ENCODE measurements around the gene CDCA4.

CDCA4 gene

DNA sequence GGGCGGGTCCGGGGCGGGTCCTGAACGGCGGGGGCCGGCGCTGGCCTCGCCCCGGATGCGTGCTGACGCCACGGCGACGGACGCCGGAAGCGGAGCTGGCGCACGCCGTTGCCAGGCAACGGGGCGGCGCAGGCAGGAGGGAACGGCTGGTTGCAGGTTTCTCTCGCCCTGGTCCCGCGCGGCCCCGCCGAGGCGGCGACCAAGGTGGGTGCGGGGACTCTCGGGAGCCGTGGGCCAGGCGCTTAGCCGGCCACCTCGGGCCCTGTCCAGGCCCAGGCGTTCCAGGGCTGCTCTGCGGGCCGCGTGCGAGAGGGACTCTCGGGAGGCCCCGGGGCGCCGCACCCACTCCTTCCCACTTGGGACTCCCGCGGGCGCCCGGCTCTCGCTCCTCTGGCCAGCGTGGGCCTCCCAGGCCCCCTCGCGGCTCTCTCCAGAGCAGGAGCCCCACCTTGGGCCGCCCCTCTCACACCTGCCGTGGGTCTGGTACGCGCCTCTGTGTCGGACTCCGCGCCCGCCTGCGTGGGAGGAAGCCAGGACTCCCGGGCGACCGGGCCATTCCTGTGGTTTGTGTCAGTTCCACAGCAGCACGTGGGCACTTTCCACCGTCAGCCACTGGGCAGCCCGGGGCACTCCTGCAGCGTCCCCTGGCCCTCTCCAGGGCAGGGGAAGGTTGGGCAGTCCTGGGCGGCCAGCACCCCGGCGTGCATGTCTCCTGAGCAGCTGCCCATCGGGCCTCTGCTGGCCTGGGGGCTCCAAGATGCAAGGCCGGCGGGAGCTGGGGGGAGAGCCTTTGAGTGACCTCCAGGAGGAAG is 35.0 kb downstream of the CDCA4 start, which contains the start of gene CLBA1:
CLBA1 (plus strand) TSS at position 114 of the 812 bp plus-strand sequence; CDS start at position 758, 644 bp downstream.
- H3K27me3 ChIP-seq (ENCODE audit: control insufficient read depth, insufficient read depth, low read length) = no peaks in the 10 kb centered on the region
- H3K4me1 ChIP-seq (ENCODE audit: control insufficient read depth, insufficient read depth, low read length) = peaks cover 5% of the 10 kb centered on the region
- H3K27ac ChIP-seq (ENCODE audit: low read depth, low read length) = peak within 1 kb of the TSS; percentile 44
- no peak within 1 kb of the TSS for H3K9ac ChIP-seq (ENCODE audit: low read length)
- H3K4me3 ChIP-seq (ENCODE audit: low read length) = peak within 1 kb of the TSS; percentile 79
- H3K36me3 ChIP-seq (ENCODE audit: control insufficient read depth, insufficient read depth, low read length) = no peaks in the 10 kb centered on the region

DNA sequence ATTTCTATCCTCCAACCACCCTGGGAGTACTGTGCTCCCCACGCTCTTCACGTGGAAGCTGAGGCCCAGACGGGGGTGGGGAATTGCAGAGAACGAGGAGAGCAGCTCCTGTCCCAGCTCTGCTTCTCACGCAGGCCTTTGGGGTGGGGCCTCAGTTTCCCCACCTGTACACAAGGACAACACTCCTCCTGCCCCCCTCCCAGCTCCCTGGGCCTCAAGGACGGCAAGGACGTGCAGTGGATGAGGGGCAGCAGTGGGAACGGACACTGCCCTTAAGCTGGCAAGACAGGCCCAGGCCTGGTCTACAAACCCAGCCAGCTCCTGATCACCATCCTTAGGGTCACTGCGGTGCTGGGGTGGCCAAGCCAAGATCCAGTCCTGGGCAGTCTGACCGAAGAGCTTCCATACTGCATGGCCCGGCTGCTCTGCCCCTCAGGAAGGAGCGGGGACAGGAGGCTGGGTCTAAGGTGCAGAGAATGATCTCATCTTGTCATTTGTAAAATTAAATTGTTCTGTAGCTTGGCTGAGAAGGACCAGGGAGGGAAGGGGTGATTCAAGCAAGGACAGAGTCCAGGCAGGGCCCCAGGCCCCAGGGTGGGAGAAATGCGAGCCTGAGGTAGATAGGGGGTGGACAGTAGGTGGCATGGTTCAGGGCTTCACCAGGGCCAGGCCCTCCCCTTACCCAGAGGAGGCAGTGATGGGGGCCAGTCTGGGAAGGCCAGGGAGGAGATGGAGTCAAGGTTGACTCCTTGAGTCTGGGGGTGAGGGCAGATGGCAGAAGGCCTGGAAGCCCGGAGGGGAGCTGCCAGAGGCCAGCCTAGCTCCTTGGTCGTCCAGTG is 36.6 kb downstream of the CDCA4 start:
- Histone ChIP-seq H3K9ac (ENCODE audit: low read length) (no peak overlapping the region), H3K27me3 (ENCODE audit: control insufficient read depth, insufficient read depth, low read length) (no peaks in the 10 kb centered on the region), H3K4me3 (ENCODE audit: low read length) (no peak overlapping the region), H3K36me3 (ENCODE audit: control insufficient read depth, insufficient read depth, low read length) (no peaks in the 10 kb centered on the region), H3K27ac (ENCODE audit: low read depth, low read length) (no peak overlapping the region), H3K4me1 (ENCODE audit: control insufficient read depth, insufficient read depth, low read length) (peaks cover 7% of the 10 kb centered on the region)

DNA sequence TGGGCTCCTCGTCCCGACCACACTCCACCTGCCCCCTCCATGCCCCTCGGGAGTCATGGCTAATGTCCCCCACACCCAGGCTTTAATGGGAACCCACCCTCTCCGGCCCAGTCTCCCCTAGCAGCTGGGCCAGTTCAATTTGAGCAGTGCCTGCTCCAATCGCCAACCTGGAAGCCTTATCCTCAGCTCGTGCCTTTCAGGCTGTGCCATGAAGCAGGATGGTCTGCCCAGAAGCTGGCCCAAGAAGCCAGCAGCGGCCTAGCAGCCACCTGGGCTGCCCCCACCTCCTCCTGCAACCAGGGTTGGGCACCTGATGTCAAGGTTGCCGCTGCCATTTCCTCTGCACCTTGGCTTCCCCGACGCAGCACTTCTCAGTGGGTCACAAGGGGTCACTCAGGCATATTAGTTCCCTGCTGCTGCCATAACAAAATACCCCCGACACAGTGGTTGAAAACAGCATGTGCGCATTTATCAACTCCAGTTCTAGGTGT is 37.6 kb downstream of the CDCA4 start:
- peaks cover 7% of the 10 kb centered on the region for H3K4me1 ChIP-seq (ENCODE audit: control insufficient read depth, insufficient read depth, low read length)
- no peak overlapping the region for H3K27ac ChIP-seq (ENCODE audit: low read depth, low read length)
- no peak overlapping the region for H3K9ac ChIP-seq (ENCODE audit: low read length)
- H3K36me3 ChIP-seq (ENCODE audit: control insufficient read depth, insufficient read depth, low read length) = no peaks in the 10 kb centered on the region
- H3K4me3 ChIP-seq (ENCODE audit: low read length) = no peak overlapping the region
- no peaks in the 10 kb centered on the region for H3K27me3 ChIP-seq (ENCODE audit: control insufficient read depth, insufficient read depth, low read length)

DNA sequence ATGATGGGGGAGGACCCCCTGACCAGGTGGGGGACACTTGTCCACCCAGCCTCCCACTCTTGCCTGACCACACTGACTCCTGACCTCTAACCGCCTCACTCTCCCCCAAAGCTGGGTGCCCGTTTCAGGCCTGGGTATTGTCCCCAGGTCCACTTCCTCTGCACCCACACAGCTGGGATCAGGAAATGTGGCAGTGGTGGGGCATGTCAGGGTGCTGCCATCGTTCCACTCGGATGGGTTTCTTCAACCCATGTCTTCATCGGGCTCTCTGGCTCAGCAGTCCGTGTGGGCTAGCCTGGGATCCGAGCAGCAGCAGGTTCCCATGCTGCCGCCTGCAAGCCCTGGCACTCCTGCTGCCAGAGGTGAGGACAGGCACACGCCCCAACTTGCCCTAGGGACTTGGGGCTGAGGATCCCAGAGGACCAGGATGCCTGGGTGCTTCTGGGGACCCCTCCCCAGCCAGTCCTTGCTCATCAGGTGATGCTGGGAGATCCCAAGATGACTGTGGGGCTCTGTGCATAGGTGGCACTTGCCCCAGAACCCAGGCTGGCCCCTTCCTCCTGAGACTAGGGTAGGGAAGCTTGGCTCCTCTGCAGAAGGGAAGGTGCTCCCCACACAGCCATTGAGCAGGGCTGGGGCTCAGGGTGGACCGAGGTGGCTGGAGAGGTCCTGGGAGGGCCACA is 38.2 kb downstream of the CDCA4 start:
- peaks cover under 1% of the 10 kb centered on the region for H3K27me3 ChIP-seq (ENCODE audit: control insufficient read depth, insufficient read depth, low read length)
- H3K9ac ChIP-seq (ENCODE audit: low read length) = no peak overlapping the region
- H3K4me1 ChIP-seq (ENCODE audit: control insufficient read depth, insufficient read depth, low read length) = peaks cover 9% of the 10 kb centered on the region
- H3K27ac ChIP-seq (ENCODE audit: low read depth, low read length) = no peak overlapping the region
- H3K4me3 ChIP-seq (ENCODE audit: low read length) = no peak overlapping the region
- no peaks in the 10 kb centered on the region for H3K36me3 ChIP-seq (ENCODE audit: control insufficient read depth, insufficient read depth, low read length)

DNA sequence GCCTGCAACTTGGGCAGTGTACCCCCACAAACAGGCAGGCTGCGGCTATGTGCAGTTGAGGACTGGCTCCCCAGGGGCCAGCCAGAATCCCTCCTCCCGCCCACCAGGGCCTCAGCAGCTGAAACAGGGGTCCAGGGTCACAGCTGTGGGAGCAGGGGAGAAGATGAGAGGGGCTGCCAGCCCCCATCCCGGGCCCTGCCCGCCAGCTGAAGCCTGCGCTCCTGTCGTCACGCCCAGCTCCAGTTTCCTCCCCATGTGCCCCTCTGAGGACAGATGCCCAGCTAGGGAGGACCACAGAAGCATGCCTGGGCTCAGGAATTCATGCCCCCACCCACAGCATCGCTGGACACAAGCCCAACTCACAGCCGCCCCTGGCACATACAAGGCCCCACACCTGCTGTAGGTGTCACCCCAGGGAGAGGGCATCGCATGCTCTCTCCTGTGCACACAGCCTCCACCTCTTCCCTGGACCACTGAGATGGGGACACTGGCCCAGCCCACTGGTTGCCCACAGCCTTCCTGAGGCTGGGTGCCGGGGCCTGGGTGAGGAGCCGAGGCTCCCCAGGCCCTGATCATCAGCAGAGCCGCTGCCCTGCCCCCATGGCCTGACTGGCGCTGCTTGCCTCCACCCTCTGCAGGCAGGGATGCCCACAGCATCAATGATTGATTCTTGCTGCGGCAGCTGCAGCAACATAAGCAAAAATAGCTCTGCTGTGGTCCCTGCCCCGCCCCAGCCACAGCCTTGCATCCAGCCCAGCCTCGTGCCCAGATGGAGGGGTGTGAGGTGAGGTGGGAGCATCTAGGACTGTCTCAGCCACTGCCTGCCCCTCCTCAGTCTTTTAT is 39.0 kb downstream of the CDCA4 start:
- Histone ChIP-seq H3K27me3 (ENCODE audit: control insufficient read depth, insufficient read depth, low read length) (peaks cover 7% of the 10 kb centered on the region), H3K4me1 (ENCODE audit: control insufficient read depth, insufficient read depth, low read length) (peaks cover 16% of the 10 kb centered on the region), H3K36me3 (ENCODE audit: control insufficient read depth, insufficient read depth, low read length) (no peaks in the 10 kb centered on the region), H3K4me3 (ENCODE audit: low read length) (no peak overlapping the region), H3K27ac (ENCODE audit: low read depth, low read length) (no peak overlapping the region), H3K9ac (ENCODE audit: low read length) (no peak overlapping the region)

DNA sequence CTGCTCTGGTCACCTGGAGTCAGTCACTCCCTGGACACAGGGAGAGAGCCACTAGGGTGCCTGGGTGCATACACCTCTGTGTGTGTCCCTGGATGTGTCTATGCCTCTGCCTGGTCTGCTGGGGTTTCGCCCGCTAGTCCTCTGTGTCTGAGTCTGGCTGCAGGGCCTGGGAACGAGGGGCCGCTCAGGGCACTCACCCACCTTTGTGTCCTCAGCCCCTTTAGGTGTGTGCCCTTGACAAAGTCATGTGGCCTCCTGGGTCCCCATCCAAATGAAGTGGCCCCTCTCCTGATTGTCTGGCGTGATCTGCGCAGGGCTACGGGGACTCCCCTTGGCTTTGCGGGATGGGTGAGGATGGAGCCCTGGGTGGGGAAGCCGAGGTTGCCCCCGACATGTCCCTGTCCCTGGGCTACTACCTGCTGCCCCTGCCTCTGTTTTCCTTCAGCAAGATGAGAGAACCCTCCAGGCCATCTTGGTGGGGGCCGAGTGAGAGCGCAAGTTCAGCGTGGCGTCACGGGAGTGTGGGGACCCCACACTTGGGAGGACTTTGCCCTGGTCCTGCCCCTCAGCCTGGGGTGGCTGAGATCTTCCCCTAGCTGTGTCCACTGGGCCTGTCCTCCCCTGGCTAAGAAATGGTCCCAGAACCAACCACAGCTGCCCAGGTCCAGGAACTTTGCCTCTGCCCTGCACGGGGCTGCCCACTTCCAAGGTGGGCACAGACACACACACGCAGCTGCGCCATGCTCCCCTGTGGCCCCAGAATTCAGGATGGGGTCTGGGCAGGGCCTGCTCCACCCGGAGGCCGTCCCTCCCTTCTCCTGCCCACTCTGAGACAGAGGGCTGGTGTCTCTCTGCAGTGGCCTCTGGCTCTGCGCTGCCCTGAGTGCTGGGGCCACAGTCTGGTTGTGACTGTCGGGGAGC is 40.0 kb downstream of the CDCA4 start:
- Histone ChIP-seq H3K9ac (ENCODE audit: low read length) (no peak overlapping the region), H3K4me3 (ENCODE audit: low read length) (no peak overlapping the region), H3K36me3 (ENCODE audit: control insufficient read depth, insufficient read depth, low read length) (no peaks in the 10 kb centered on the region), H3K27me3 (ENCODE audit: control insufficient read depth, insufficient read depth, low read length) (peaks cover 7% of the 10 kb centered on the region), H3K27ac (ENCODE audit: low read depth, low read length) (peak overlapping the region; percentile 39), H3K4me1 (ENCODE audit: control insufficient read depth, insufficient read depth, low read length) (peaks cover 14% of the 10 kb centered on the region)

DNA sequence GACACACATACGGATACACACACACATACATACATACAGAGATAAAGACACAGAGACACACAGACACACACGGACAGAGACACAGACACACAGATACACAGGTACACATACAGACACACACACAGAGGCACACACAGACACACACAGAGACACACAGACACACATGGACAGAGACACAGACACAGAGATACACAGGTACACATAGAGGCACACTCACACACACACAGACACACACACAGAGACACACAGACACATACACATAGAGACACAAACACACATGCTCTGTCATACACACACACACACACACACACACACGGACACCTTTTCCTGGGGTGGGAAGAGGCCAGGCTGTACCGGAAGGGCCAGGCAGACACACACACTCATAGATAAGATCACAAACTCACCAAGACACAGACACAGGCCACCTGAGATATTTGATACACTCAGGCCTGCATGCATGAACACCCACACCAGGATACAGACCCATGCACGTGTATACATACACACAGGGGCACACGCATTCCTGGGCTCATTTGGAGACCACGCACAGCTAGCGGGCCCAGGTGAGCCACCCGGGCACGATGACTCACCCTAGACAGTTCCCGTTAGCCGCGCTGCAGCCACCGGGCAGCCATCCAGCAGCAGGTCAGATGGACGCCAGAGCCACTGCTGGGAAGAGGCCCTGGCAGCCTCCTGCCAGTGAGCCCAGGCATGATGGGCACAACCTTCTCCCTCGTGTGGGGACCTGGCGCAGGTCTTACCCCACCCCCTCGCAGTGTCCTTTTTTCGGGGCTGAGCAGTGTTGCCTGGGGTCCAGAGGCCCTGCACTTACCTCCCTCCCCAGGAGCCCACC is 40.9 kb downstream of the CDCA4 start:
- Histone ChIP-seq H3K4me1 (ENCODE audit: control insufficient read depth, insufficient read depth, low read length) (peaks cover 22% of the 10 kb centered on the region), H3K36me3 (ENCODE audit: control insufficient read depth, insufficient read depth, low read length) (no peaks in the 10 kb centered on the region), H3K27me3 (ENCODE audit: control insufficient read depth, insufficient read depth, low read length) (peaks cover 7% of the 10 kb centered on the region), H3K9ac (ENCODE audit: low read length) (no peak overlapping the region), H3K4me3 (ENCODE audit: low read length) (no peak overlapping the region), H3K27ac (ENCODE audit: low read depth, low read length) (peak overlapping the region; percentile 39)

DNA sequence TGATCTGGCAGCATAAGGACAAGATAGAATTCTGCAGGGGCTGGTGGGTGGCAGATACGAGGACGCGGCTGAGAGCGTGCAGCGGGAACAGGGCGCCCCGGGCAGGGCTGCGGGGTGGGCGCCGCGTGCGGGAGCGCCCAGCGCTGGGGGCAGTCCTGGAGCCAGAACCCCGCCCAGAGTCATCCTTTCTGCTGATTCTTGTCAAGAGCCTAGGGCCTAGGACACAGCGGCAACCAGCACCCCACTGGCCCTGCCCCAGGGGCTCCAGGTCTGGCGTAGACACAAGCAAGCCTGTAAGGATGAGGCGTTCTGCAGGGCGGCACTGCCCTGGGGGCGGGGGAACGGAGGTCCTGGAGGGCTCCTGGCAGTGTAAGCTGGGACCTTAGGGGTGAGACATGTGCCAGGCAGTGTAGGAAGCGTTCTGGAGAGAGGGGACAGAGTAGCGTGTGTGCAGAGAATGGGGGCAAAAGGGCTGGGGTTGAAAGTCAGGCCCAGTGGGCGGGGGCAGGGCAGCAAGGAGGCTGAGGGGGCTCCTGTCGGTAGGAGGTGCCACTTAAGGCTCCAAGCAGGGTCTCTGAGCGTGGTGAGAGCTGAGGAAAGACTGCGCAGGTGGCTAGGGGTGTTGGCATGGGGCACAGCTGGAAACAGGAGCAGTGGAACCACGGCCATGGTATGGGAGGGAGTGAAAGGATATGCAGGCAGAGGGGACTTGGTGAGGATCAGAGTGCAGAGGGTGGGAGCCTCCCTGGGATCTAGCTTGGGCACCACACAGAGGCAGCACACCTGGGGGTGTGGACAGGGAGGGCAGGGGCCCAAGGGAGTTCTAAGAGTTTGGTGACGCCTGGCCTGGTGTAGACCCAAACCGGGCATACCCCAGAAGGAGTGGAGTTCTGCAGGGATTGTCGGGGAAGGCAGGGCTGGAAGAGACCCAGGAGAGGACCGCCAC is 41.9 kb downstream of the CDCA4 start:
- Histone ChIP-seq H3K27me3 (ENCODE audit: control insufficient read depth, insufficient read depth, low read length) (peaks cover 7% of the 10 kb centered on the region), H3K4me3 (ENCODE audit: low read length) (no peak overlapping the region), H3K27ac (ENCODE audit: low read depth, low read length) (peak overlapping the region; percentile 39), H3K4me1 (ENCODE audit: control insufficient read depth, insufficient read depth, low read length) (peaks cover 32% of the 10 kb centered on the region), H3K36me3 (ENCODE audit: control insufficient read depth, insufficient read depth, low read length) (no peaks in the 10 kb centered on the region), H3K9ac (ENCODE audit: low read length) (no peak overlapping the region)

DNA sequence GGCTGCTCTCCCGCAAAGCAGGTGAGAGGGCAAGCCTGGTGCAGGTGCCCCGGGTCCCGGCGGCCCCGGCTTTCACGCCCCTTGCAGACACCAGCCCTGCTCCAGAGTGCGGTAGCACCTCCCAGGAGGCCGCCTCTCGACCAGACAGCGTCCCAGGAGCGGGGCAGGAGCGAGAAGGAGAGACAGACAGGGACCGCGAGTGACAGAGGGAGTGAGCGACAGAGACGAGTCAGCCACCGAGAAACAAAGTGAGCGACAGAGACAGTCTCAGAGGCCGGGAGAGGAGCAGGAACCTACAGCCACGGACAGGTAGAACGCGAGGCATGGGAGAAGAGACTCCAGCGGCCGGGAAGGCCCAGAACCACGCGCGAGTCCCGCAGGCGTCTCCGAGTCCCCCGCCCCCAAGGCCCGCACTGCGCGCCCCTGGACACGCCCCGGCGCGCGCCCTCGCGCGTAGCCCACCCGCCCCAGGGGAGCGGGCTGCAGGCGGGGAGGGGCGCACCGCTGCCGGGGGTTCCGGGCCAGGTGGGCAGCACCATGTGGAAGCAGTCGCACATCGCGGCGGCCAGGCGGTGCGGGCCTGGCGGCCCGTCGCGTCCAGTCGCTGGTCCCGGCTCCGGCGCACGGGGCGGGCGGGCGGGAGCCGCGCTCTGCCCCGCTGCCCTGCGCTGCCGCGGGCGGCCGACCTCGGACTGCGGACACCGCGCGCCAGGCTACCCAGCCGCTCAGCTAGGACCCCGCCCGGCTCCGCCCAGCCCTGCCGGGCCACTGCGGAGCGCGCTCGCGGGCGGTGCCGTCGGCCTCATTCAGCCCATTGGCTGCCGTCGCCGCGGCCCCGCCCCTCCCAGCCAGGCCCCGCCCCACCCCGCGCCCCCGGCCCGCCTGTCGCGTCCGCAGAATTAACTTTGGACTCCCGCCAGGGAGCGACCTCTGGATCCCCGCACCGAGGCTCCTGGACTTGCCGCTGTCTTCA is 42.9 kb downstream of the CDCA4 start, which contains the start of gene AHNAK2:
AHNAK2 (minus strand) TSS at position 694 of the 973 bp plus-strand sequence; CDS start at position 557, 137 bp downstream.
- H3K36me3 ChIP-seq (ENCODE audit: control insufficient read depth, insufficient read depth, low read length) = no peaks in the 10 kb centered on the region
- H3K4me3 ChIP-seq (ENCODE audit: low read length) = peak within 1 kb of the TSS; percentile 66
- peak within 1 kb of the TSS; percentile 32 for H3K27ac ChIP-seq (ENCODE audit: low read depth, low read length)
- peaks cover 39% of the 10 kb centered on the region for H3K4me1 ChIP-seq (ENCODE audit: control insufficient read depth, insufficient read depth, low read length)
- no peak within 1 kb of the TSS for H3K9ac ChIP-seq (ENCODE audit: low read length)
- H3K27me3 ChIP-seq (ENCODE audit: control insufficient read depth, insufficient read depth, low read length) = peaks cover 7% of the 10 kb centered on the region

Measured in rectal smooth muscle tissue (tissue), 1 donor.